Measurements from ENCODE around the gene RNF157.

Gene RNF157

DNA sequence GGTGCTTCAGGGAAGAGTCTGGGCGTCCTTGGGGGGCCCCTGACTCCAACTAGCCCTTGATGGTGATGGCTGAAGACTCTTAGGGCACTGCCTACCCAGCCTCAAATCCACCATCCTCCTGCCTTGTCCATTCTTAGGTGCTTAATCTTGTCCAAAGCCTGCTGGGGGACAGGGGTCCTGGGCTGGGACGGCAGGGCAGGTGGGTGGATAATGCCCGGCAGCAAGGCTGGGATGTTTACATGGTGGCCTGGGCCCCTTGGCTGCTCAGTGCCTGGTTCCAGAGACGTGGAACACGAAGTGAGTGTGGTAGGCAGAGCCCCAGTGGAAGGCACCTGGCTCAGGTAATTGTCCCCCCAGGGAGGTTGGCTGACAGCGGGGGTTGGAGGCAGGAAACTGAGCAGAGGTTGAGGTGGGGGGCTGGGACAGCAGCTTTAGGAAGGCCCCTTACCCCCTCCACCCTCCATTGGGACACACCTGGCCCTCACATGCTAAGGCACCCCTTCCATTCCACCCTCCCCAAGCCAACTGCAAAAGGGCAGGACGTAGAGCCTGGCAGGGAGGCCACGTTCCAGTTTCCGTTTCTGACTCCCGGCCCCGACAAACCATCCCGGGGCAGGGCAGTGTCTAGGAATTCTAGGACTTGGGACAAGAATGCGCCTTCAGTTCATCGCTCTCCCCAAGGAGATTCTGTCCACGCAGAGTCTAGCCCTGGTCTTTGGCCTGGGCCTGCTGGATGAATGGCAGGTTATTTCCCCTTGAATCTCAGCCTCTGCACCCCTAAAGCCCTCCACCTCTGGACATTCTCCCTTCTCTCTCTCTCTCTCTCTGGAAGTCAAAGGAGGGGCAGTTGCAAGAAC, 101.2 kb downstream of the RNF157 start:
- DNase-seq: no peak

DNA sequence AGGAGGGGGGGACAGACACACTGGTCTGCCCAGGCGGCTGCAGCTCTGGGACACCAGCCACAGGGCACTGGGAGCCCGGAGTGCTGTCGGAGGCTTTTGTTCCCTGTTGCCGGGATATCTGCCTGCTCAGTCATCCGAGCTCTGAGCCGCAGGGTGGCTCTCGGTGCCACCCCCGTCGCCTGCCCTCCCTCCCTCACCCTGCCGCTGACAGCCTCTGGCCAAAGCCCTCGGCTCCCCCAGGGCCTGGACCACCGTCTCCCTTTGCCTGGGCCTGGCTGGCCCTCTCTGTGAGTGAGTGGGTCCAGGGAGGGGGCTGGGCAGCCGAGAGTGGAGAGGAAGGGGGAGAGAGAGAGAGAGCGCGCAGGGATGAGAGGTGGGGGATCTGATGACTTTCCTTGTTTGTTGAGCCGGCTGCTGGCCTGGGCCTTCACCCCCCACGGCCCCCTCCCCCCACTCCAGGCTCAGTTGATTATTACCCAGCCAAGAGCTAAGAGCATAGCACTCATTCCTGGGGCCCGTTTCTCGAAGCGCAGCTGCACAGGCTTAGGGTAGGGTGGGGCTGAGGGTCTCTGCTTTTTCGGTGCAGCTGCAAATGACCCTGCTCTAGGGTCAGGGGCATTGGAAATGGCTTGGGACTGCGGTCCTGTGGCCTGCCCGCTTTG, 101.9 kb downstream of the RNF157 start:
- no peak for DNase-seq

- no peak for DNase-seq
Measured at GRCh38 chr17:76137351-76138233, 102.7 kb downstream of the RNF157 start.

- DNase-seq: no peak
Measured at GRCh38 chr17:76137001-76137350, 103.3 kb downstream of the RNF157 start.

GRCh38 chr17:76136276-76137000, 103.9 kb downstream of the RNF157 start:
- DNase-seq: no peak

DNA sequence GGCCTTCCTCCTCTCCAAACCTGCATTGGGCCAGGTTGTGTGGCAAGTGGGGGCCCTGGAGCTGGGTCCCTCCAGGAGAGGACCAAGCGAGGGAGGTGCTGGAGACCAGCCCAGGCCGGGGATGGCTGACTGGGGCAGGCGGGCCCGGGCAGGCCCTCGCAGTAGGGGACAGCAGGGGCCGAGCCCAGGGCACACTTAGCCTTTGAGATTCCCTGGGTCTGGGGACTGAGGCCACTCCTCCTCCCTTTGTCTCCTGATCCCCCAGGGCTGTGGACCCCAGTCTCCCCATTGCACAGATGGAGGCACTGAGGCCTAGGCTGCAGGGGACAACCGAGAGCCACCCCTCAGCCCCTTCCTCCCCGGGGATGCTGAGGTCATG, 104.5 kb downstream of the RNF157 start:
- no peak for DNase-seq

DNA sequence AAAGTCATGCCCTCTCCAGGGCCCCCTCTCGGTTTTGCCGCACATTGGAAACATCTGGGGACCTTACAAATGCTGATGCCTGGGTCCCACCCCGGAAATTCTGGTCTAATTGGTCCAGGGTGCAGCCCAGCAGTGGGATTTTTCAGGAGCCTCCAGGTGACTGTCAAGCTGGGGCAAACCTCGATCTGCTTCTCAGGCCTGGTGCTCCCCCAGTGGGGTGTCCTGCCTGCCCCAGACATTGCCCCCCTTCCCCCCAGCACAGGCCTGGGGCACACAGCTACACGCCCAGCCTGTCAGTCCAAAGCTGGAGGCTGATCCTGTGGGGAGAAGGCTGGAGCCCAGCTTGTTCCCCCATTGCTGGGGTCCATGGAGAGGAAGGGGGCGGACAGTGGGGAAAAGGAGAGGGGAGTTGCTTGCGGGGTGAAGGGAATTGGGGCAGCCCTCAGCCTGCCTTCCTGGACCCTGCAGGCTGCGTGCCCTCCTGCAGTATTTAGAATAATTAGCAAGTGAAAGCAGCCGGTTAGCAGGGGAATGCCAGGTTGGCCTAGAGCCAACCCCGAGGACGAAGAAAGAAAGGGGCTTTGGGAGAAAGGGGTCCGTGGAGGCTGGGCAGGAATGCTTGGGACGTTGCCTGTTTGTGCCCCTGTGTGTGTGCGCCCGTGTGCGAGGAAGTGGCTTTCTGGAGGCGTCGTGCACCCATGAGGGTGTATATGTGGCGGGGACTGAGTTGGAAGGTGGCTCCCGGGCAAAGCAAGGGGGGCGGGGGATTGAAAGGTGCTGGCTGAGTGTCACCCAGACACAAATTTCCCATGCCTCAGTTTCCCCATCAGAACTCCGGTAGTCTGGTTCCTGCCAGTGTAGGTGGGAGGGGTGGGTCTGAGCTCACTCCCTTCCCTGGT, 105.1 kb downstream of the RNF157 start:
- no peak for DNase-seq

GRCh38 chr17:76132574-76133338, 107.5 kb downstream of the RNF157 start:
- no peak for DNase-seq

GRCh38 chr17:76131692-76132573, 108.4 kb downstream of the RNF157 start:
- no peak for DNase-seq

- no peak for DNase-seq
Measured at GRCh38 chr17:76131051-76131691, 109.1 kb downstream of the RNF157 start.

DNA sequence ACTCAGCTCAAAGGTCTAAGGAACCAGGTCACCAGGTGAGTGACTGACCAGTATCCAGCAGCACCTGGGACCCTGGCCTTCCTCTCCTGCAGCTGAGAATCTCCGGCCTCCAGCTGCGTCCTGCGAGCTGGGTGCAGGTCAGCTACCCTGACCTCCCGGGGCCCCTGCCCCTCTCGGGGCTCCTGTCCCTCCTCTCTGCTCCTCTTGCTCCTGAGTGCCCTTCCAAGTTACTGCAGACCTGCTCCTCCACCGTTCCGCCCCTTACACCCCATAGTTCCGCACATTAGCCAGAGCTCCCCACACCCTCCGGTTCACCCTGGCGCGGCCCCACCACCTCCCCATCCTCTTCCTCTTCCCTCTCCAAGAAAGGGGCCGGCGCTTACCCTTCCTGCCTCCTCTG, 109.8 kb downstream of the RNF157 start:
- DNase-seq: no peak

DNA sequence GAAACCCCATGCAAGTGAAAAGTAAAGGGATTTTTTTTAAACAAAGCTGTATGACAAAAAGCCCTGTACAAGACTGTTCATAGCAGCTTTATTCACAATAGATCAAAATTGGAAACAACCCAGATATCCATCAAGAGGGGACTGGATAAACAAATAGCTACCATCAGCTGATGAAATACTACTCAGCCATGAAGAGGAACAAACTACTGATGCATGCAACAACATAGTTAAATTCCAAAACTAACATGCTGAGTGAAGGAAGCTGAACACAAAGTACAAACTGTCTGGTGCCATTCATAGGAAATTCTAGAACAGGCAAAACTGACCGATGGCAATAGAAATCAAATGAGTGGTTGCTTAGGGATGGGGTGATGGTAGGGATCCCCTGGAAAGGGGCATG, 114.4 kb downstream of the RNF157 start:
- DNase-seq: no peak

- no peak for DNase-seq
Measured at GRCh38 chr17:76125391-76125675, 115.0 kb downstream of the RNF157 start.

DNA sequence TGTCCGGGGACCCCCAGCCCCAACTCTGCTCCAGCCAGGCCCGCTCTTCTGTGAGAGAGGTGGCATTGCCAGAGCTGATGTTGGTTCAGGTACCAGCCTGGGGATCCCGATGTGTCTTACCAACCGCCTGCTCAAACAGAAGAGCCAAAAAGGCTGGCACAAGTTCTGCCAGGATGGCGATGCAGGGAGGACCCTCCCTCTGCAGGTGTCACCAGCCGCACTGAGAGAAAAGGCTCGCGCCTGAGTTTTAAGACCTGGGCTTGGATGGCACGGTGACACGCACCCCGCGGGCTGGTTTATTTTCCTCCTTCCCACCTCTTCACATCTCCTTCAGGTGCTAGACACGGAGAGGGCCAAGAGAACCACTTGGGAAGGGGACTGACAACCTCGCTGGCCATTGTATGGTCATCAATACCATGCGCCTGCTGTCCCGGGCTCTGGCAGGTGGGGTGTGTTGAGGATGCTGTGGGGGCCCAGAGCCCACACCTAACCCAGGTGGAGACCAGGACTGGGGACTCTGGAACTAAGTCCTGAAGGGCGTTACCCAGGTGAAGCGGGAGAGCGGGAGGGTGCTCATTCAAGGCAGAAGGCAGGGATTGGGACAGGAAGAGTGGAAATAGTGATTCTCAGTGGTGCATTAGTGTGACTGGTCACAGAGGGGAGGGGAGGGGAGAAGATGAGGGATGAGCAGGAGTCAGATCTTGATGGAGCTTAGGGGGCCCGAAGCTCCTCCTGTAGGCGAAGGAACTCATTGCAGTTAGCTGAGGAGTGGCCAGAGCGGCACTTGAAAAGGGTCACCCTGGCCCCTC, 115.5 kb downstream of the RNF157 start:
- no peak for DNase-seq

GRCh38 chr17:76123749-76124581, 116.3 kb downstream of the RNF157 start:
- no peak for DNase-seq

DNA sequence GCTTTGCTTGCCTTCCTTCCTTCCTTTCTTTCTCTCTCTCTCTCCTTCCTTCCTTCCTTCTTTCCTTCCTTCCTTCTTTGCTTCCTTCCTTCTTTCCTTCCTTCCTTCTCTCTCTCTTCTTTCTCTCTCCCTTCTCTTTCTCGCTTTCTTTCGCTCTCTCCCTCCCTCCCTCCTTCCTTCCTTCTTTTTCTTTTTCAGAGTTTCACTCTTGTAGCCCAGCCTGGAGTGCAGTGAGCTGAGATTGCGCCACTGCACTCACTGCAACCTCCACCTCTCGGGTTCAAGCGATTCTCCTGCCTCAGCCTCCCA, 117.1 kb downstream of the RNF157 start:
- DNase-seq: no peak

GRCh38 chr17:76122431-76123190, 117.7 kb downstream of the RNF157 start:
- DNase-seq: no peak
